GM12878 (cell line): ENCODE measurements around the gene ABCC5.

Source experiments
- CTCF ChIP-seq, 3 experiments: IDR thresholded peaks in 2 of 3; conservative IDR thresholded peaks in 1 of 3; 2 replicates each; pipeline ENCODE4 v1.5.1; 2011; ENCODE audit warnings: low read depth in 3 of 3, low read length in 3 of 3, mild to moderate bottlenecking in 3 of 3, control low read depth in 2 of 3, moderate library complexity in 2 of 3, inconsistent platforms in 1 of 3, mixed read lengths in 1 of 3; ENCODE audit not compliant: control insufficient read depth in 2 of 3, insufficient read depth in 1 of 3; ENCODE audit errors: extremely low read depth in 1 of 3
- EP300 ChIP-seq, 2 experiments: fragments of 150-350 bp in 1 of 2; IDR thresholded peaks; 2 replicates each; pipeline ENCODE4 v1.6.1; 2011 to 2012; ENCODE audit warnings: low read depth in 2 of 2, low read length in 2 of 2, borderline replicate concordance in 1 of 2, improper control_type of control experiment in 1 of 2, inconsistent platforms in 1 of 2; ENCODE audit not compliant: control insufficient read depth in 1 of 2
- EZH2 ChIP-seq: IDR thresholded peaks from 2 replicates; pipeline ENCODE4 v1.6.1; 2012; ENCODE audit warnings: low read depth, mild to moderate bottlenecking, control low read depth, inconsistent platforms, low read length, borderline replicate concordance; ENCODE audit not compliant: control insufficient read depth
- MTA2 ChIP-seq: fragments of 450-650 bp; IDR thresholded peaks from 2 replicates; pipeline ENCODE4 v1.6.1; 2016; ENCODE audit warnings: low read depth, mild to moderate bottlenecking, moderate library complexity
- NFIC ChIP-seq: IDR thresholded peaks from 2 replicates; pipeline ENCODE4 v1.6.1; 2012; ENCODE audit warnings: low read depth, mild to moderate bottlenecking, inconsistent platforms, low read length, moderate library complexity
- POLR2AphosphoS2 ChIP-seq: IDR thresholded peaks from 2 replicates; pipeline ENCODE4 v1.6.1; 2011; ENCODE audit warnings: low read depth, mild to moderate bottlenecking, low read length, improper control_type of control experiment, moderate library complexity
- RCOR1 ChIP-seq: conservative IDR thresholded peaks from 2 replicates; pipeline ENCODE4 v1.6.1; 2012; ENCODE audit warnings: low read depth, low read length, improper control_type of control experiment
- REST ChIP-seq: IDR thresholded peaks from 2 replicates; pipeline ENCODE4 v1.6.1; 2012; ENCODE audit warnings: mild to moderate bottlenecking, low read depth, low read length
- RFX5 ChIP-seq: IDR thresholded peaks from 2 replicates; pipeline ENCODE4 v1.6.1; 2011; ENCODE audit warnings: low read depth, low read length, improper control_type of control experiment
- SIN3A ChIP-seq: IDR thresholded peaks from 2 replicates; pipeline ENCODE4 v1.6.1; 2012; ENCODE audit warnings: low read depth, low read length, improper control_type of control experiment
- TCF12 ChIP-seq: IDR thresholded peaks from 2 replicates; pipeline ENCODE4 v1.6.1; 2011; ENCODE audit warnings: low read depth, mild to moderate bottlenecking, low read length
- YY1 ChIP-seq: IDR thresholded peaks from 2 replicates; pipeline ENCODE4 v1.6.1; 2011; ENCODE audit warnings: low read depth, mild to moderate bottlenecking, low read length

- no peak for TF ChIP-seq CTCF (IDR thresholded peaks at IDR 0.05 in 2 of 3, conservative IDR thresholded peaks at IDR 0.05 in 1 of 3; ENCODE audit: control insufficient read depth in 2 of 3, extremely low read depth in 1 of 3, insufficient read depth in 1 of 3, low read depth in 3 of 3, low read length in 3 of 3)
- no peak for TF ChIP-seq SIN3A
- no peak for TF ChIP-seq RFX5
- no peak for TF ChIP-seq REST
- TF ChIP-seq TCF12 = no peak
- no peak for TF ChIP-seq POLR2AphosphoS2
- TF ChIP-seq EP300 (IDR thresholded peaks at IDR 0.05; ENCODE audit: borderline replicate concordance in 1 of 2, control insufficient read depth in 1 of 2, low read depth in 2 of 2, low read length in 2 of 2) = no peak
- no peak for TF ChIP-seq YY1
- TF ChIP-seq RCOR1 = no peak
- TF ChIP-seq EZH2 = no peak
- TF ChIP-seq NFIC = no peak
- TF ChIP-seq MTA2 = no peak
Measured at GRCh38 chr3:183875411-183875810, 142.3 kb downstream of the ABCC5 start.
